ENCODE data around the gene SNX9. TPM values are rescaled to one million over a fixed set of nuclear protein-coding genes. Genes with fewer than 3 reads are reported as not detected.
"Not testable (repeated sequence)": the region's sequence is repeated elsewhere in the genome, so short reads cannot be mapped to it uniquely, and the experiment has no call there.

SNX9 gene
- total RNA-seq, 1 donor from 2014 or later: 65.0 TPM

DNA sequence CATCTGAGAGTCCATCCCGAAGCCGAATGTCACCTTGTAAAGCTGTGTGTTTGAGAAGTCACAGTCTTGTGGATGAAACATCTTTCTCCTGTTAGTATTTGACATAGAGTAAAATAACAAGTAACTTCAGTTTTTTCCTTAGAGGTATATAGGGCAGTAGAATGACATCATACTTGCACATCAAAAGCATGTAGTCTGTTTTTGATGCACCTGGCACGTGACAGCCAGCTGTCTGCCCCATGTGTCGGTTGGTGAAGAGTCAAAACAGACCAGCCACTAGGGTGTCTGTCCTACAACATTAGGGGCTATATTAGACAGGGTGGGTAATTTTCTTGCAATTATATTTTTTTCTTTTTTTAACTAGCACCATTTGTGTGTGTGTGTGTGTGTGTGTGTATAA lies 70.2 kb downstream of the SNX9 start:
- Mint-ChIP-seq H3K27ac (ENCODE audit: unreplicated experiment) (no peak overlapping the region), H3K4me1 (ENCODE audit: unreplicated experiment) (peaks cover 1% of the 10 kb centered on the region), H3K4me3 (ENCODE audit: unreplicated experiment) (no peak overlapping the region), H3K9me3 (ENCODE audit: unreplicated experiment) (no peaks in the 10 kb centered on the region), H3K27me3 (ENCODE audit: unreplicated experiment) (no peaks in the 10 kb centered on the region), H3K36me3 (ENCODE audit: unreplicated experiment) (peaks cover 30% of the 10 kb centered on the region)
- DNase-seq (ENCODE audit: extremely low spot score, unreplicated experiment): no peak
- TF ChIP-seq, protein P1, sequence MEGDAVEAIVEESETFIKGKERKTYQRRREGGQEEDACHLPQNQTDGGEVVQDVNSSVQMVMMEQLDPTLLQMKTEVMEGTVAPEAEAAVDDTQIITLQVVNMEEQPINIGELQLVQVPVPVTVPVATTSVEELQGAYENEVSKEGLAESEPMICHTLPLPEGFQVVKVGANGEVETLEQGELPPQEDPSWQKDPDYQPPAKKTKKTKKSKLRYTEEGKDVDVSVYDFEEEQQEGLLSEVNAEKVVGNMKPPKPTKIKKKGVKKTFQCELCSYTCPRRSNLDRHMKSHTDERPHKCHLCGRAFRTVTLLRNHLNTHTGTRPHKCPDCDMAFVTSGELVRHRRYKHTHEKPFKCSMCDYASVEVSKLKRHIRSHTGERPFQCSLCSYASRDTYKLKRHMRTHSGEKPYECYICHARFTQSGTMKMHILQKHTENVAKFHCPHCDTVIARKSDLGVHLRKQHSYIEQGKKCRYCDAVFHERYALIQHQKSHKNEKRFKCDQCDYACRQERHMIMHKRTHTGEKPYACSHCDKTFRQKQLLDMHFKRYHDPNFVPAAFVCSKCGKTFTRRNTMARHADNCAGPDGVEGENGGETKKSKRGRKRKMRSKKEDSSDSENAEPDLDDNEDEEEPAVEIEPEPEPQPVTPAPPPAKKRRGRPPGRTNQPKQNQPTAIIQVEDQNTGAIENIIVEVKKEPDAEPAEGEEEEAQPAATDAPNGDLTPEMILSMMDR (IDR thresholded peaks at IDR 0.05): no peak

DNA sequence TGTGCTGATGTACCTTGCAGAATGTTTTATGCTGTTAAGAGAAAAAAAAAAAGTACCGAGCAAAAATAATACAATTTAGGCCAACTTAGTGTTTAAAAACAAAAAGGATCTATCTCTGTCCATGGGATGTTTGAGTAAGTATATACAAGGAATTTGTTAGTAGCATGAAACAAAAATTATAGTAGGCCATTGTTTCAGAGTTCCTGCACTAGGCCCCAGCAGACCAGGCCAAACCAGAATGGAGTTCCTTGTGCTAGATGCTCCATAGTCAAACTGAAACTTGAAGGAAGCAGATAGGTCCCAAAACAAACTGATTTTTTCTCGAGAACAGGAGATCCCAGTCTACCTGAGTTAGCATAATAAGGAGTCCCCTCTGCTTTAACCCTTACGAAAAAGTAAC lies 72.5 kb downstream of the SNX9 start:
- no peak overlapping the region for H3K27ac Mint-ChIP-seq (ENCODE audit: unreplicated experiment)
- no peaks in the 10 kb centered on the region for H3K9me3 Mint-ChIP-seq (ENCODE audit: unreplicated experiment)

DNA sequence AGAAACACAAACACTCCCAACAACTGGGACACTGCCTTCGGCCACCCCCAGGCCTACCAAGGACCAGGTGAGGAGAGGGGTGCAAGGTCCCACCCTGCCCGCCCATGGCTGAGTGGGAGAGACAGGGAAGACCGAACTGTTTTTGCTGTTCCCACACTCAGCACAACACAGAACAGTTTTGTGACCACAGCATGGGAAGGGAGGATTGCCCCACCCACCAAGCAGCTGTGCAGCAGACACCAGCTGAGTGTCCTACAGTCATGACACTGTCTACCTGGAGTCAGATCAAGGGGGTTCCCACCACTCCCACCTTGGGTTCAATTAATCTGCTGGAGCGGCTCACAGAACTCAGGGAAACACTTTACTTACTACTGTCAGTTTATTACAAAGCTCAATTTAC lies 73.9 kb downstream of the SNX9 start:
- DNase-seq (ENCODE audit: extremely low spot score, unreplicated experiment): no peak
- H3K4me3 Mint-ChIP-seq (ENCODE audit: unreplicated experiment): no peak overlapping the region
- TF ChIP-seq, protein P1 (IDR thresholded peaks at IDR 0.05): no peak
- H3K27me3 Mint-ChIP-seq (ENCODE audit: unreplicated experiment): no peaks in the 10 kb centered on the region
- H3K4me1 Mint-ChIP-seq (ENCODE audit: unreplicated experiment): peaks cover 4% of the 10 kb centered on the region
- H3K36me3 Mint-ChIP-seq (ENCODE audit: unreplicated experiment): peaks cover 32% of the 10 kb centered on the region
- H3K27ac Mint-ChIP-seq (ENCODE audit: unreplicated experiment): no peak overlapping the region
- H3K9me3 Mint-ChIP-seq (ENCODE audit: unreplicated experiment): no peaks in the 10 kb centered on the region

More for the DNA sequence above, 72.5 kb downstream of the SNX9 start:
- peaks cover 38% of the 10 kb centered on the region for H3K36me3 Mint-ChIP-seq (ENCODE audit: unreplicated experiment)
- no peak overlapping the region for H3K4me3 Mint-ChIP-seq (ENCODE audit: unreplicated experiment)
- H3K27me3 Mint-ChIP-seq (ENCODE audit: unreplicated experiment): no peaks in the 10 kb centered on the region
- TF ChIP-seq, protein P1 (IDR thresholded peaks at IDR 0.05): no peak
- no peak for DNase-seq (ENCODE audit: extremely low spot score, unreplicated experiment)
- peaks cover 4% of the 10 kb centered on the region for H3K4me1 Mint-ChIP-seq (ENCODE audit: unreplicated experiment)

DNA sequence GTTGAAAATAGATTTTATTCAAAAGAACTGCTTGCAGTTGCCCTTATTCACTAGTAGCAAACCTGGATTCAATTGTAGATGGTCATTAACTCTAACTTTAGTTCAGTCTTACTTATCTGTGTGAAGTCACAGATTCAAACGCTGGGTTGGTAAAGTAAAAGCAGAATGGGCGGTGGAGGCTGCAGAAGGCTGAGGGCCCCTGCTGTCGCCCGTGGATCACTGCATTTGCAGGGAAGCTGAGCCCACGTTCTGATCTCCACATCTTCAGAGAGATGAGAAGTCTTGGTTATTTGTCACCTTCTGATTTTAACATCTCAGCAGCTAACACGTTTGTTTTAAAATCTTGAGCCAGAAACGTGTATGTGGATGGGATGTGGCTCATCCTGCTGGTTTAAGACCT lies 75.1 kb downstream of the SNX9 start:
- H3K27ac Mint-ChIP-seq (ENCODE audit: unreplicated experiment): no peak overlapping the region
- H3K36me3 Mint-ChIP-seq (ENCODE audit: unreplicated experiment): peaks cover 31% of the 10 kb centered on the region
- TF ChIP-seq, protein P1 (IDR thresholded peaks at IDR 0.05): peak; percentile 27
- H3K9me3 Mint-ChIP-seq (ENCODE audit: unreplicated experiment): no peaks in the 10 kb centered on the region
- H3K4me3 Mint-ChIP-seq (ENCODE audit: unreplicated experiment): no peak overlapping the region
- H3K27me3 Mint-ChIP-seq (ENCODE audit: unreplicated experiment): no peaks in the 10 kb centered on the region
- no peak for DNase-seq (ENCODE audit: extremely low spot score, unreplicated experiment)
- H3K4me1 Mint-ChIP-seq (ENCODE audit: unreplicated experiment): peaks cover 4% of the 10 kb centered on the region

DNA sequence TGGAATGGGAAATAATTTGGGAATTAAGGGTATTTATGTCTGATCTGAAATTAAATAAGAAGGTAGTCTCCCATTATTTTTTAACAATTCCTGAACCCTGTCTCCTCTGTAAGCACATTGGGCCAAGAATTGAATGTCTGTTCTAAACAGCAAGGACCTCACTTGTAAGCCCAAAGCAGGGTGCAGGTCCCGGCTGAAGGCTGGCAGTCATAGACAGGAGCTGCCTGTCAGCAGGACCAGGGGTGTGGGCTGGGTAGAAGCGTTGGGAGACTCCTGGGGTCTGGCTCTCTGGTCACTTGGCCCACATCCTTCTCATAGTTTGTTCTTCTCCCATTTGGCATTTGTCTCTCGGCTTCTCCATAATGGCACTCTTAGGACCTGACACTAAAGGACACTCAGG lies 75.6 kb downstream of the SNX9 start:
- H3K27ac Mint-ChIP-seq (ENCODE audit: unreplicated experiment): peak overlapping the region; percentile 47

DNA sequence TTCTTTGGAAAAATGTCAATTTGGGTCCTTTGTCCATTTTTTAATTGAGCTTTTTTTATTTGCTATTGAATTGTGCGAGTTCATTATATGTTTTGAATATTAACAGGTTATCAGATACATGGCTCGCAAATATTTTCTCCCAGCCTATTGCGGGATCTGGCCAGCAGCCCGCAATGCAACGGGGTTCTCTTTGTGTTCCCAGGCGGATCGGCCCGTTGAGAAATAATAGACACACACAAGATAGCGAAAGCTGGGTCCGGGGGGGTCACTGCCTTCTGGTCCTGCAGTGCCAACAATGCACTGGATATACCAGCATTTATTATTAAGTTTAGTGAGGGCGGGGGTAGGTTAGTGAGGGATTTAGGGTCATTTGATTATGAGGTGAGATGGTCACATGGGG lies 77.2 kb downstream of the SNX9 start:
- DNase-seq (ENCODE audit: extremely low spot score, unreplicated experiment); H3K4me1 Mint-ChIP-seq (ENCODE audit: unreplicated experiment); H3K4me3 Mint-ChIP-seq (ENCODE audit: unreplicated experiment); H3K27me3 Mint-ChIP-seq (ENCODE audit: unreplicated experiment); H3K9me3 Mint-ChIP-seq (ENCODE audit: unreplicated experiment): not testable (repeated sequence)
- peaks cover 36% of the 10 kb centered on the region for H3K36me3 Mint-ChIP-seq (ENCODE audit: unreplicated experiment)
- peak overlapping the region; percentile 7 for H3K27ac Mint-ChIP-seq (ENCODE audit: unreplicated experiment)

More for the DNA sequence above, 75.6 kb downstream of the SNX9 start:
- no peaks in the 10 kb centered on the region for H3K27me3 Mint-ChIP-seq (ENCODE audit: unreplicated experiment)
- peaks cover 36% of the 10 kb centered on the region for H3K36me3 Mint-ChIP-seq (ENCODE audit: unreplicated experiment)
- no peaks in the 10 kb centered on the region for H3K9me3 Mint-ChIP-seq (ENCODE audit: unreplicated experiment)
- DNase-seq (ENCODE audit: extremely low spot score, unreplicated experiment): no peak
- peaks cover 4% of the 10 kb centered on the region for H3K4me1 Mint-ChIP-seq (ENCODE audit: unreplicated experiment)
- TF ChIP-seq, protein P1 (IDR thresholded peaks at IDR 0.05): no peak
- no peak overlapping the region for H3K4me3 Mint-ChIP-seq (ENCODE audit: unreplicated experiment)

DNA sequence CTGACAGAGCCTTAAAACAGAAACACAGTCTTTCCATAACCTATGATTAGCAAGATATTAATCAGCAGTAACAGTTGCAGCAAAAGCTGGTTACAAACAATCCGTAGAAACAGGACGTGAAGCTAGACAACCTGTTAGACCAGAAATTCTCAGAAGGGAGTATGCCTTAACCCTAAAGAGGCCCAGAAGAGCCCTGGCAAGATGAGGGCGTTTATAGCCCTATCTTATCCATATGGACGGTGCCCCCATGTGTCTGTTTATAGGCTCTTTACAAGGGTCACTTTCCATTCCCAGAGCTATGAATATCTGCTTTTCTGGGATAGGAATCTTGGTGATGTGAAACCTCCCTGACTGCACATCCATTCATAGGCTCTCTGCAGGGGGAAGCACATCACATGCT lies 77.7 kb downstream of the SNX9 start:
- H3K36me3 Mint-ChIP-seq (ENCODE audit: unreplicated experiment): peaks cover 36% of the 10 kb centered on the region
- H3K27ac Mint-ChIP-seq (ENCODE audit: unreplicated experiment); H3K4me1 Mint-ChIP-seq (ENCODE audit: unreplicated experiment); H3K4me3 Mint-ChIP-seq (ENCODE audit: unreplicated experiment); DNase-seq (ENCODE audit: extremely low spot score, unreplicated experiment); H3K27me3 Mint-ChIP-seq (ENCODE audit: unreplicated experiment); H3K9me3 Mint-ChIP-seq (ENCODE audit: unreplicated experiment): not testable (repeated sequence)
